ENCODE measurements around the gene TCF3.

GRCh38 chr19:1609680-1610474, 42.5 kb downstream of the TCF3 start:
- TF ChIP-seq CTCF (IDR thresholded peaks at IDR 0.05) (no peak), POLR2A (IDR thresholded peaks at IDR 0.05) (no peak)

All from lower leg skin (tissue), 3 donors.